PC-3 (cell line): ENCODE data around the gene FXR2. TPM values are rescaled to one million over a fixed set of nuclear protein-coding genes. Genes with fewer than 3 reads are reported as not detected.

ENCODE experiments used
- ATAC-seq: fragments of 200-7000 bp; cut with Tn5 transposase; 2 replicates; pipeline ENCODE4 v1.9.1; 2020; ENCODE audit warnings: mild to moderate bottlenecking, moderate library complexity
- BruUV-seq: library from RNA; stranded (reverse); fragments of 400-500 nt; replicated peaks from 2 replicates; lab custom pipeline; 2021; lab: Mats Ljungman, UMichigan
- CTCF ChIA-PET: fragments of 300-600 bp; sonication (Branson Sonifier 250); formaldehyde crosslinking; loops from one replicate; lab custom pipeline; 2022; ENCODE audit warnings: antibody characterized with exemption; lab: Charles Lee
- POLR2A ChIA-PET: fragments of 300-600 bp; sonication (Branson Sonifier 250); formaldehyde crosslinking; loops from one replicate; lab custom pipeline; 2022; ENCODE audit warnings: antibody characterized with exemption; ENCODE audit not compliant: unreplicated experiment; lab: Charles Lee
- DNase-seq: peaks from one replicate; pipeline ENCODE4 v3.0.0-alpha.2; 2015
- H2AFZ ChIP-seq: fragments of 300-600 bp; sonication (generic); 2 replicates; pipeline ENCODE4 v1.6.0; 2016; ENCODE audit warnings: antibody characterized with exemption, low read length
- H3F3A ChIP-seq: fragments of 300-600 bp; sonication (generic); one replicate; pipeline ENCODE4 v1.6.0; 2017; ENCODE audit warnings: antibody characterized with exemption, low read length, control low read depth, mild to moderate bottlenecking; ENCODE audit not compliant: unreplicated experiment
- H3K27ac ChIP-seq: fragments of 300-600 bp; sonication (generic); 2 replicates; pipeline ENCODE4 v1.5.1; 2016; ENCODE audit warnings: mild to moderate bottlenecking, low read length
- H3K27me3 ChIP-seq: fragments of 300-600 bp; sonication (generic); 2 replicates; pipeline ENCODE4 v1.6.1; 2016; ENCODE audit warnings: low read length, mixed read lengths
- H3K36me3 ChIP-seq: fragments of 300-600 bp; sonication (generic); 2 replicates; pipeline ENCODE4 v1.6.1; 2016; ENCODE audit warnings: low read depth, mixed run types, low read length, mixed read lengths
- H3K4me1 ChIP-seq: fragments of 300-600 bp; sonication (generic); 2 replicates; pipeline ENCODE4 v1.5.1; 2016; ENCODE audit warnings: low read length; ENCODE audit not compliant: insufficient read depth
- H3K4me2 ChIP-seq: fragments of 300-600 bp; sonication (generic); 2 replicates; pipeline ENCODE4 v1.6.0; 2016; ENCODE audit warnings: low read length
- H3K4me3 ChIP-seq: fragments of 300-600 bp; sonication (generic); 2 replicates; pipeline ENCODE4 v1.5.1; 2016; ENCODE audit warnings: mild to moderate bottlenecking, low read length, mixed read lengths
- H3K79me2 ChIP-seq: fragments of 300-600 bp; sonication (generic); 2 replicates; pipeline ENCODE4 v1.6.1; 2017; ENCODE audit warnings: low read length, mixed read lengths
- H3K9ac ChIP-seq: fragments of 300-600 bp; sonication (generic); 2 replicates; pipeline ENCODE4 v1.6.0; 2016; ENCODE audit warnings: mild to moderate bottlenecking, low read length
- H3K9me2 ChIP-seq: fragments of 300-600 bp; sonication (generic); replicated peaks from 2 replicates; pipeline ENCODE4 v1.6.1; 2016; ENCODE audit warnings: mixed run types, low read length, mixed read lengths
- H3K9me3 ChIP-seq: fragments of 300-600 bp; sonication (generic); 2 replicates; pipeline ENCODE4 v1.6.1; 2016; ENCODE audit warnings: low read length, mixed read lengths
- H4K20me1 ChIP-seq: fragments of 300-600 bp; sonication (generic); 2 replicates; pipeline ENCODE4 v1.6.1; 2016; ENCODE audit warnings: low read length, mixed read lengths
- EZH2 ChIP-seq: fragments of 300-600 bp; sonication (generic); IDR thresholded peaks from one replicate; pipeline ENCODE4 v1.6.1; 2017; ENCODE audit warnings: antibody characterized with exemption, mild to moderate bottlenecking, low read length; ENCODE audit not compliant: unreplicated experiment
- intact Hi-C: fragments of 100-400 bp; cut with micrococcal nuclease; formaldehyde crosslinking; loops from 2 replicates; pipeline ENCODE4 v1.9.0; 2023
- total RNA-seq: library from RNA; depleted of rRNA; stranded (reverse); fragments of >200 nt; gene quantifications from 2 replicates; pipeline ENCODE4 v1.2.3, GENCODE V29; 2014
- TF ChIP-seq, protein P1 (sequence below): fragments of 300-600 bp; sonication (generic); conservative IDR thresholded peaks from 2 replicates; pipeline ENCODE4 v1.5.1; 2017; ENCODE audit warnings: antibody characterized with exemption, low read depth, mild to moderate bottlenecking, low read length

Gene FXR2
- total RNA-seq, 1 experiment from 2014 or later = 51.4 TPM

DNA sequence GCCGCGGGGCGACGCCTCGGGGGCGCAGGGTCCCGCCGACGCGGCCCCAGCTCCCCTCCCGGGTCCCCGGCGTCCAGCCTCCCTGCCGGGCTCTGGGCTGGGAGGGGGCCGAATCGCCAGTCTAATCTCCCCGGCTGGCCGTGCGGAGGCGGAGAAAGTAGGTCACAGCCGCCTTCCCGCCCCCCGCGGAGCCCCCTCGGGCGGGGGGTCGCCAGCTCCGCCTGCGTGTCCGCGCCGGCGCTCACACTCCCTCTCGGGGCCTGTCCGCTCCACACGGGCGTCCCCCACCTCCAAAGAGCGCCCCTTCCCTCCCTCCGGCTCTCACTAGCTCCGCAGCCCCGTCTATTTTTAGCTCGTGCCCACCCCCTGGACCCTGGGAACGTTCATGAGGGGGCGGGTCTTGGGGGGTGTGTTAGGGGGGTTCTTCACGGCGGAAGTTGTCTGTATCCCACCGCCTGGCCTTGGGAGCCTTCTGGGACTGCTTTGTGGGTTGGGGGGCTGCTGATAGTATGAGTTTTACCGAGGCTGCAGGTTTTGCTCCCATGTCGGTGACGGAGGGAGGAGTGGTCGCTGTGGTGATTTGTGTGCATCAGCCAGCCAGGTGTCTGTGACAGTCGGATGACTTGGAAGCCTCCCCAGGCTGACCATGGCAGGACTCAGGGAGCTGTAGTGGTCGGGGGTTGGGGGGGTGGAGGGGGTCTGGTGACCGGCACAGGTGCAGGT lies 37.1 kb upstream of the FXR2 start:
- ATAC-seq (no peak), DNase-seq (no peak)
- POLR2A ChIA-PET = no interaction called here
- Histone ChIP-seq H3K27ac (no peak overlapping the region), H3K27me3 (peaks cover 13% of the 10 kb centered on the region), H3K9ac (no peak overlapping the region), H3K9me2 (no peaks in the 10 kb centered on the region), H3F3A (no peaks in the 10 kb centered on the region), H4K20me1 (no peaks in the 10 kb centered on the region), H2AFZ (no peak overlapping the region), H3K9me3 (no peaks in the 10 kb centered on the region), H3K4me2 (no peak overlapping the region), H3K79me2 (no peaks in the 10 kb centered on the region), H3K4me3 (no peak overlapping the region), H3K4me1 (no peaks in the 10 kb centered on the region; the same call in 1 of the 2 replicates), H3K36me3 (no peaks in the 10 kb centered on the region)
- intact Hi-C loops = no loop called here
- TF ChIP-seq, protein P1, sequence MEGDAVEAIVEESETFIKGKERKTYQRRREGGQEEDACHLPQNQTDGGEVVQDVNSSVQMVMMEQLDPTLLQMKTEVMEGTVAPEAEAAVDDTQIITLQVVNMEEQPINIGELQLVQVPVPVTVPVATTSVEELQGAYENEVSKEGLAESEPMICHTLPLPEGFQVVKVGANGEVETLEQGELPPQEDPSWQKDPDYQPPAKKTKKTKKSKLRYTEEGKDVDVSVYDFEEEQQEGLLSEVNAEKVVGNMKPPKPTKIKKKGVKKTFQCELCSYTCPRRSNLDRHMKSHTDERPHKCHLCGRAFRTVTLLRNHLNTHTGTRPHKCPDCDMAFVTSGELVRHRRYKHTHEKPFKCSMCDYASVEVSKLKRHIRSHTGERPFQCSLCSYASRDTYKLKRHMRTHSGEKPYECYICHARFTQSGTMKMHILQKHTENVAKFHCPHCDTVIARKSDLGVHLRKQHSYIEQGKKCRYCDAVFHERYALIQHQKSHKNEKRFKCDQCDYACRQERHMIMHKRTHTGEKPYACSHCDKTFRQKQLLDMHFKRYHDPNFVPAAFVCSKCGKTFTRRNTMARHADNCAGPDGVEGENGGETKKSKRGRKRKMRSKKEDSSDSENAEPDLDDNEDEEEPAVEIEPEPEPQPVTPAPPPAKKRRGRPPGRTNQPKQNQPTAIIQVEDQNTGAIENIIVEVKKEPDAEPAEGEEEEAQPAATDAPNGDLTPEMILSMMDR = no peak
- CTCF ChIA-PET = interaction anchor here (0.6 kb wide), 1 partner anchor 36 kb away, joined by 5 read pairs; no protein-coding TSS in a partner anchor
- no TSS peak for BruUV-seq

DNA sequence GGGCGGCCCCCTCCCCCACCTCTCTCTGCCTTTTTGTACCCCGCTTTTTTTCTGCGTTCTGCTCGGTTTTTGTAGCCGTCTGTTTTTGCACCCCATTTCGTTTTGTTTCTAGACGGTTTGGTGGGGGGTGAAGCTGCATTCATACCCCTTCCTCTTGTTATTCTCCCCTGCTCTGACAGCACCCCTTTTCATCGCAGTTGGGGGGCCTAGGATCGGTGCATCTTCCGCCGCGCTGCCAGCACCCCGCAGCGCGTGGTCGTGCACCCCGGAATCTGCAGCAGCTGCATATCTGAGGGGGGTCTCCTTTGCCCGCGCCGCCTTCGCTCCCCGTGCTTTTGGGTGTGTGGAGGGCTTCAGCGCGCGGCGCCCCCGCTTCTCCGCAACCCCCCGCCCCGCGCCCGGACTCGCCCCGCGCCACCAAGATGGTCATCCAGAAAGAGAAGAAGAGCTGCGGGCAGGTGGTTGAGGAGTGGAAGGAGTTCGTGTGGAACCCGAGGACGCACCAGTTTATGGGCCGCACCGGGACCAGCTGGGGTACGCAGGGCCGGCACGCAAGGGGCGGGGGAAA lies 36.5 kb upstream of the FXR2 start:
- Histone ChIP-seq H3K27ac (no peak overlapping the region), H3K4me1 (no peaks in the 10 kb centered on the region; the same call in 1 of the 2 replicates), H3K4me3 (peak overlapping the region; percentile 64), H4K20me1 (no peaks in the 10 kb centered on the region), H3K9ac (no peak overlapping the region), H3F3A (no peaks in the 10 kb centered on the region), H3K36me3 (no peaks in the 10 kb centered on the region), H3K4me2 (peak overlapping the region; percentile 86), H3K9me3 (no peaks in the 10 kb centered on the region), H3K79me2 (no peaks in the 10 kb centered on the region), H2AFZ (no peak overlapping the region; the same call in 1 of the 2 replicates), H3K9me2 (no peaks in the 10 kb centered on the region), H3K27me3 (peaks cover 13% of the 10 kb centered on the region)
- DNase-seq = no peak
- CTCF ChIA-PET = interaction anchor here (0.6 to 0.9 kb wide), 3 partner anchors 19 to 36 kb away, joined by 5 to 6 read pairs (median 5); partner anchors contain the start of gene SAT2
- TF ChIP-seq, protein P1 = no peak
- TF ChIP-seq EZH2 = no peak
- POLR2A ChIA-PET = no interaction called here
- no peak for ATAC-seq
- no TSS peak for BruUV-seq
- intact Hi-C loops = no loop called here

DNA sequence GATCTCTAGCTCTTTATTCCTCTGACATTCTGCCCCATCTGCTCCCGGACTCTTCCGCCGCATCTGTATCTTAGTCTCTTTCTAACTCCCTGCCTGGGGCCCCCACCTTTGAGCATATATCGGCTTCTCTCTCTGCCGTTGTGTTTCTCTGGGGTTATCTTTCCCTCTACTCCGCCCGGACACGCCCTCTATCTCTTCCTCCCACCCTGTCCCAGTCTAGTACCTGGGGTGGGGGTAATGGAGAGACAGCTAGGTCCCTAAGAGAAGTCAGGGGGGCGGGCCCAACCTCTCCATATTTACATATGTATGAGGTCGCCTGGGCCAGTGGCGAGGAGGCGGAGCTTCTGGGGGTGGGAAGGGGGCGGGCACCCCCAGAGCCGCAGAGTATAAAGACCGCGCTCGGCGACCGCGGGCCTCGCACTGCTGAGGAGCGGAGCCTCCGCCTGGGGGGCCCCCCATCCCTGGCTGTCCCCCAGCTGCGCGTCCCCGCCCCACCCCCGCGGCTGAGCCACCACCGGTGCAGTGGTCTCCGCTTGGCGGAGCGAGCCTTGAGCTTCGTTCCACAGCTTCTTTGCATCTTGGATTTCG lies 35.9 kb upstream of the FXR2 start, which contains the start of gene ATP1B2:
ATP1B2 (plus strand) TSS at position 418 of the 588 bp plus-strand sequence. CDS start 593 bp downstream, outside the sequence.
- no TSS peak for BruUV-seq
- Histone ChIP-seq H3K9me3 (no peaks in the 10 kb centered on the region), H3K27ac (no peak within 1 kb of the TSS), H4K20me1 (no peaks in the 10 kb centered on the region), H3F3A (no peaks in the 10 kb centered on the region), H3K9ac (no peak within 1 kb of the TSS), H3K4me2 (peak within 1 kb of the TSS; percentile 86), H3K36me3 (no peaks in the 10 kb centered on the region), H3K4me1 (no peaks in the 10 kb centered on the region; the same call in 1 of the 2 replicates), H3K27me3 (peaks cover 13% of the 10 kb centered on the region), H3K4me3 (peak within 1 kb of the TSS; percentile 64), H3K9me2 (no peaks in the 10 kb centered on the region), H3K79me2 (no peaks in the 10 kb centered on the region), H2AFZ (peak within 1 kb of the TSS; percentile 75)
- CTCF ChIA-PET = interaction anchor here (0.6 to 0.9 kb wide), 3 partner anchors 18 to 35 kb away, joined by 5 to 6 read pairs (median 5); partner anchors contain the start of gene SAT2
- intact Hi-C loops = no loop called here
- peak; percentile 84 for ATAC-seq
- POLR2A ChIA-PET = interaction anchor here (0.6 kb wide), 2 partner anchors 23 to 154 kb away, joined by 6 read pairs; no protein-coding TSS in a partner anchor
- DNase-seq = peak; percentile 47
- TF ChIP-seq, protein P1 = no peak
